Endothelial cell of hepatic sinusoid (primary cell): ENCODE measurements around the gene SORCS1.

Experiments used
- in situ Hi-C: cut with HindIII; loops from 2 replicates; pipeline ENCODE4 v1.10.0; 2017; ENCODE audit warnings: low sequenced_read_pairs

SORCS1 gene

GRCh38 chr10:107163881-107164861 lies at the start of gene SORCS1:
Gene SORCS1 (minus strand): TSS chr10:107164706.
- in situ Hi-C loops, result no loop called here

GRCh38 chr10:107214261-107214660 lies 49.8 kb upstream of the SORCS1 start:
- in situ Hi-C loops, result no loop called here

GRCh38 chr10:107213861-107214260 lies 49.4 kb upstream of the SORCS1 start:
- in situ Hi-C loops, result no loop called here

- in situ Hi-C loops, result no loop called here
Measured at GRCh38 chr10:107206833-107207232, 42.3 kb upstream of the SORCS1 start.

GRCh38 chr10:107169516-107169915 lies 5.0 kb upstream of the SORCS1 start:
- in situ Hi-C loops, result no loop called here

- in situ Hi-C loops, result no loop called here
Measured at GRCh38 chr10:107168738-107169137, 4.2 kb upstream of the SORCS1 start.

- in situ Hi-C loops, result no loop called here
Measured at GRCh38 chr10:107166403-107166802, 1.9 kb upstream of the SORCS1 start.

- in situ Hi-C loops, result no loop called here
Measured at GRCh38 chr10:107164992-107165391, 486 bp upstream of the SORCS1 start.

GRCh38 chr10:107163076-107163855 lies 1.2 kb downstream of the SORCS1 start:
- in situ Hi-C loops, result no loop called here

- in situ Hi-C loops, result no loop called here
Measured at GRCh38 chr10:107160866-107161265, 3.6 kb downstream of the SORCS1 start.

GRCh38 chr10:107159871-107160270 lies 4.6 kb downstream of the SORCS1 start:
- in situ Hi-C loops, result no loop called here

GRCh38 chr10:107157071-107157470 lies 7.4 kb downstream of the SORCS1 start:
- in situ Hi-C loops, result no loop called here

- in situ Hi-C loops, result no loop called here
Measured at GRCh38 chr10:107152087-107152486, 12.4 kb downstream of the SORCS1 start.

- in situ Hi-C loops, result no loop called here
Measured at GRCh38 chr10:107148906-107149305, 15.6 kb downstream of the SORCS1 start.

- in situ Hi-C loops, result no loop called here
Measured at GRCh38 chr10:107144490-107144889, 20.0 kb downstream of the SORCS1 start.

- in situ Hi-C loops, result no loop called here
Measured at GRCh38 chr10:107141524-107142061, 22.9 kb downstream of the SORCS1 start.

GRCh38 chr10:107139237-107139636 lies 25.3 kb downstream of the SORCS1 start:
- in situ Hi-C loops, result no loop called here

GRCh38 chr10:107133656-107134055 lies 30.9 kb downstream of the SORCS1 start:
- in situ Hi-C loops, result no loop called here

GRCh38 chr10:107129000-107129399 lies 35.5 kb downstream of the SORCS1 start:
- in situ Hi-C loops, result no loop called here

GRCh38 chr10:107126512-107127065 lies 37.9 kb downstream of the SORCS1 start:
- in situ Hi-C loops, result no loop called here

- in situ Hi-C loops, result no loop called here
Measured at GRCh38 chr10:107122703-107123102, 41.8 kb downstream of the SORCS1 start.
